OCI-LY3 (cell line): Measurements from ENCODE around the gene RBM14.

Source experiments
- H2AFZ ChIP-seq: fragments of 200-600, 300-600 bp; shearing (Covaris generic); 2 replicates; pipeline ENCODE4 v1.6.0; 2014; ENCODE audit warnings: antibody characterized with exemption, low read depth, low read length
- H3K27ac ChIP-seq: fragments of 200-600, 300-600 bp; sonication (generic); 2 replicates; pipeline ENCODE4 v1.5.1; 2014; ENCODE audit warnings: mild to moderate bottlenecking, low read length, moderate library complexity, mixed read lengths
- H3K27me3 ChIP-seq: fragments of 200-600, 300-600 bp; sonication (generic); 2 replicates; pipeline ENCODE4 v1.6.1; 2014; ENCODE audit warnings: low read depth, low read length, mixed read lengths
- H3K36me3 ChIP-seq: fragments of 200-600, 300-600 bp; sonication (generic); replicated peaks from 2 replicates; pipeline ENCODE3; 2014; ENCODE audit warnings: low read depth, low read length, mixed read lengths
- H3K4me1 ChIP-seq: fragments of 300-600, 200-600 bp; sonication (generic); 2 replicates; pipeline ENCODE4 v1.6.1; 2014; ENCODE audit warnings: low read length, mixed read lengths
- H3K4me2 ChIP-seq: fragments of 200-600, 300-600 bp; sonication (generic); 2 replicates; pipeline ENCODE4 v1.6.1; 2014; ENCODE audit warnings: low read length, mixed read lengths
- H3K4me3 ChIP-seq: fragments of 300-600, 200-600 bp; sonication (generic); 2 replicates; pipeline ENCODE4 v1.5.1; 2014; ENCODE audit warnings: antibody characterized with exemption, mild to moderate bottlenecking, low read length, moderate library complexity
- H3K79me2 ChIP-seq: fragments of 300-600, 200-600 bp; shearing (Covaris generic); 2 replicates; pipeline ENCODE4 v1.6.1; 2014; ENCODE audit warnings: mild to moderate bottlenecking, low read length, mixed read lengths
- H3K9ac ChIP-seq: fragments of 300-600, 200-600 bp; shearing (Covaris generic); 2 replicates; pipeline ENCODE4 v1.6.0; 2014; ENCODE audit warnings: mild to moderate bottlenecking, low read length, moderate library complexity
- H3K9me3 ChIP-seq: fragments of 200-600, 300-600 bp; shearing (Covaris generic); 2 replicates; pipeline ENCODE4 v1.6.1; 2014; ENCODE audit warnings: low read length, mixed read lengths; ENCODE audit not compliant: insufficient read depth
- H4K20me1 ChIP-seq: fragments of 200-600, 300-600 bp; sonication (generic); 2 replicates; pipeline ENCODE4 v1.6.1; 2016; ENCODE audit warnings: low read length, mixed read lengths; ENCODE audit not compliant: insufficient read depth
- CTCF ChIP-seq: fragments of 200-600, 300-600 bp; sonication (generic); IDR thresholded peaks from 2 replicates; pipeline ENCODE4 v1.5.1; 2014; ENCODE audit warnings: antibody characterized with exemption, low read length, low read depth
- EZH2phosphoT487 ChIP-seq: fragments of 200-600 bp; shearing (Covaris generic); IDR thresholded peaks from 2 replicates; pipeline ENCODE4 v1.6.1; 2018; ENCODE audit warnings: antibody characterized with exemption, mixed run types, low read depth

RBM14 gene

GRCh38 chr11:66629356-66629755 lies 12.9 kb downstream of the RBM14 start:
- H3K4me2 ChIP-seq: no peak overlapping the region
- H4K20me1 ChIP-seq: peaks cover 65% of the 10 kb centered on the region
- no peak overlapping the region for H3K27ac ChIP-seq
- H3K4me1 ChIP-seq: no peaks in the 10 kb centered on the region
- TF ChIP-seq CTCF (no peak), EZH2phosphoT487 (no peak)
- no peaks in the 10 kb centered on the region for H3K9me3 ChIP-seq
- H3K4me3 ChIP-seq: no peak overlapping the region
- H3K79me2 ChIP-seq: peaks cover 100% of the 10 kb centered on the region
- H3K27me3 ChIP-seq: no peaks in the 10 kb centered on the region
- H3K9ac ChIP-seq: no peak overlapping the region
- H2AFZ ChIP-seq: no peak overlapping the region
- peaks cover 85% of the 10 kb centered on the region for H3K36me3 ChIP-seq

DNA sequence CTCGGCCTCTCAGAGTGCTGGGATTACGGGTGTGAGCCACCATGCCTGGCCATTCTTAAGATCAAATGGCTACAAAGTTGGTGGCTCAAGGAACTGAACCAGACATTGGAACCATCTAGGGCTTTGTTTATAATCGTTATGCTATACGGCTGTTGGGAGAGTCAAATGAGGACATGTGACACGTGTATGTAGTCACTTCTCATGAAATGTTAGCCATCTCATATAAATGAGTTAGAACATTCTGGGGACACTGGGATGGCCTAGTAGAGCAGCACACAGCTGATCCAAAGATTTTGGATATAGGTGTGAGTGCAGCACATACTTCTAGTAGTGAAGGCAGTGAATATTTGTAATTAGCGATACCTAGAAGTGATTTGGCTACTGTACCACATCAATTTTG lies 15.5 kb downstream of the RBM14 start:
- Histone ChIP-seq H4K20me1 (peaks cover 46% of the 10 kb centered on the region), H3K36me3 (peaks cover 68% of the 10 kb centered on the region)

GRCh38 chr11:66632952-66633351 lies 16.5 kb downstream of the RBM14 start:
- Histone ChIP-seq H4K20me1 (peaks cover 35% of the 10 kb centered on the region), H3K27ac (no peak overlapping the region), H3K4me3 (no peak overlapping the region), H2AFZ (no peak overlapping the region), H3K27me3 (no peaks in the 10 kb centered on the region), H3K36me3 (peaks cover 58% of the 10 kb centered on the region), H3K9ac (no peak overlapping the region), H3K79me2 (peaks cover 100% of the 10 kb centered on the region), H3K9me3 (no peaks in the 10 kb centered on the region), H3K4me1 (peaks cover 7% of the 10 kb centered on the region), H3K4me2 (no peak overlapping the region)
- no peak for TF ChIP-seq EZH2phosphoT487
- TF ChIP-seq CTCF: no peak

More for the DNA sequence above, 15.5 kb downstream of the RBM14 start:
- Histone ChIP-seq H3K27ac (no peak overlapping the region), H3K4me1 (no peaks in the 10 kb centered on the region), H3K4me2 (no peak overlapping the region), H3K79me2 (peaks cover 100% of the 10 kb centered on the region), H3K4me3 (no peak overlapping the region), H3K9me3 (no peaks in the 10 kb centered on the region), H2AFZ (no peak overlapping the region), H3K9ac (no peak overlapping the region), H3K27me3 (no peaks in the 10 kb centered on the region)
- no peak for TF ChIP-seq CTCF
- TF ChIP-seq EZH2phosphoT487: no peak

DNA sequence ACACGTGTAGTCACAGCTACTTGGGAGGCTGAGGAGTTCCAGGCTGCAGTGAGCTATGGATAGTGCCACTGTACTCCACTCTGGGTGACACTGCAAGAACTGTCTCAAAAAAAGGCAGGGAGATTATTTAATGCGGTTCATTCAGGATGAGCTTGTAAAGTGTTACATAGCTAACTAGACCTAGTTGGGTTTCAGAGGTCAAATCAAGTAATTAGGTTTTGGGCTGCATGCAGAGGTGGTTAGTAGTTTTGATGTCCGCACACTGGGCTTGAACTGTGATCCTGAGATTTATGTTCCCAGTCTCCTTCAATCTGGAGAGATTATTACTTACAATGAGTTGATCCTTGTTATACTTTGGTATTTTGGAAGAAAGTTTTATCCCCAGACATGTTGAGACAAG lies 20.0 kb downstream of the RBM14 start:
- H3K36me3 ChIP-seq: peaks cover 55% of the 10 kb centered on the region
- H3K27me3 ChIP-seq: no peaks in the 10 kb centered on the region

More for the DNA sequence above, 20.0 kb downstream of the RBM14 start:
- H3K4me2 ChIP-seq: no peak overlapping the region
- peaks cover 30% of the 10 kb centered on the region for H3K4me1 ChIP-seq
- H3K9ac ChIP-seq: no peak overlapping the region
- H2AFZ ChIP-seq: no peak overlapping the region
- no peaks in the 10 kb centered on the region for H3K9me3 ChIP-seq
- TF ChIP-seq CTCF: no peak
- no peak for TF ChIP-seq EZH2phosphoT487
- 0 out of 2 replicates have a peak overlapping the region, but pooled peaks have one; percentile 6 for H3K27ac ChIP-seq
- no peak overlapping the region for H3K4me3 ChIP-seq
- peaks cover 97% of the 10 kb centered on the region for H3K79me2 ChIP-seq
- H4K20me1 ChIP-seq: peaks cover 35% of the 10 kb centered on the region
